H9 (cell line): Measurements from ENCODE around the gene RNASE9. TPM values are rescaled to one million over a fixed set of nuclear protein-coding genes. Genes with fewer than 3 reads are reported as not detected.

Experiments
- DNase-seq: peaks from one replicate; pipeline ENCODE4 v3.0.0-alpha.2; 2017
- H2AFZ ChIP-seq: one replicate; pipeline ENCODE4 v1.6.1; 2013; ENCODE audit warnings: mild to moderate bottlenecking, low read length, control low read depth, moderate library complexity
- H2AK5ac ChIP-seq: 2 replicates; pipeline ENCODE4 v1.6.1; 2013; ENCODE audit warnings: low read length, control low read depth, mixed read lengths; ENCODE audit not compliant: insufficient read length
- H2BK120ac ChIP-seq: one replicate; pipeline ENCODE4 v1.6.1; 2013; ENCODE audit warnings: low read depth, mild to moderate bottlenecking, low read length, control low read depth, inconsistent platforms; ENCODE audit not compliant: poor library complexity, severe bottlenecking
- H2BK12ac ChIP-seq: 2 replicates; pipeline ENCODE4 v1.6.1; 2013; ENCODE audit warnings: low read length, control low read depth, mixed read lengths, low read depth; ENCODE audit not compliant: insufficient read length
- H2BK15ac ChIP-seq: 2 replicates; pipeline ENCODE4 v1.6.1; 2013; ENCODE audit warnings: low read depth, low read length, control low read depth
- H2BK20ac ChIP-seq: one replicate; pipeline ENCODE4 v1.6.1; 2013; ENCODE audit warnings: low read depth, mild to moderate bottlenecking, low read length, control low read depth, inconsistent platforms; ENCODE audit not compliant: poor library complexity, severe bottlenecking
- H2BK5ac ChIP-seq: 2 replicates; pipeline ENCODE4 v1.6.1; 2013; ENCODE audit warnings: low read length, control low read depth, mixed read lengths; ENCODE audit not compliant: insufficient read length
- H3K14ac ChIP-seq: 2 replicates; pipeline ENCODE4 v1.6.1; 2013; ENCODE audit warnings: low read length, control low read depth; ENCODE audit not compliant: insufficient read depth
- H3K18ac ChIP-seq: 2 replicates; pipeline ENCODE4 v1.6.1; 2013; ENCODE audit warnings: low read depth, mild to moderate bottlenecking, mixed read lengths, low read length, control low read depth; ENCODE audit not compliant: insufficient read length
- H3K23ac ChIP-seq: 2 replicates; pipeline ENCODE4 v1.6.1; 2013; ENCODE audit warnings: low read length, control low read depth, mixed read lengths, low read depth; ENCODE audit not compliant: insufficient read length
- H3K23me2 ChIP-seq: 2 replicates; pipeline ENCODE4 v1.6.1; 2013; ENCODE audit warnings: low read depth, mild to moderate bottlenecking, mixed read lengths, low read length, control low read depth; ENCODE audit not compliant: insufficient read length, poor library complexity, severe bottlenecking
- H3K27ac ChIP-seq: 2 replicates; pipeline ENCODE4 v1.5.1; 2013; ENCODE audit warnings: low read length, control low read depth, mixed read lengths, low read depth; ENCODE audit not compliant: insufficient read length
- H3K27me3 ChIP-seq: 2 replicates; pipeline ENCODE4 v1.6.1; 2013; ENCODE audit warnings: low read length, control low read depth, inconsistent platforms; ENCODE audit not compliant: insufficient read depth
- H3K4ac ChIP-seq: 2 replicates; pipeline ENCODE4 v1.6.1; 2013; ENCODE audit warnings: low read depth, mild to moderate bottlenecking, control low read depth, inconsistent platforms, low read length, moderate library complexity
- H3K4me1 ChIP-seq: 2 replicates; pipeline ENCODE4 v1.6.1; 2013; ENCODE audit warnings: low read length, control low read depth, inconsistent platforms; ENCODE audit not compliant: insufficient read depth
- H3K4me2 ChIP-seq: 2 replicates; pipeline ENCODE4 v1.6.1; 2013; ENCODE audit warnings: low read length, control low read depth, mixed read lengths; ENCODE audit not compliant: insufficient read length, insufficient read depth
- H3K56ac ChIP-seq: 2 replicates; pipeline ENCODE4 v1.6.1; 2013; ENCODE audit warnings: low read depth, mild to moderate bottlenecking, mixed read lengths, low read length, control low read depth; ENCODE audit not compliant: insufficient read length
- H3K79me1 ChIP-seq: 2 replicates; pipeline ENCODE4 v1.6.1; 2013; ENCODE audit warnings: low read depth, mild to moderate bottlenecking, moderate library complexity, low read length, control low read depth, inconsistent platforms; ENCODE audit not compliant: insufficient read depth, poor library complexity, severe bottlenecking
- H3K79me2 ChIP-seq: 2 replicates; pipeline ENCODE4 v1.6.1; 2013; ENCODE audit warnings: low read length, control low read depth, inconsistent platforms; ENCODE audit not compliant: insufficient read depth
- H3K9ac ChIP-seq: 2 replicates; pipeline ENCODE4 v1.6.1; 2013; ENCODE audit warnings: low read length, control low read depth, mixed read lengths; ENCODE audit not compliant: insufficient read length; ENCODE audit errors: extremely low read depth
- H3K9me3 ChIP-seq: one replicate; pipeline ENCODE4 v1.6.1; 2013; ENCODE audit warnings: low read depth, low read length, inconsistent platforms; ENCODE audit not compliant: control insufficient read depth
- H3T11ph ChIP-seq: one replicate; pipeline ENCODE4 v1.6.1; 2013; ENCODE audit warnings: mild to moderate bottlenecking, low read length, control low read depth, inconsistent platforms
- H4K20me1 ChIP-seq: one replicate; pipeline ENCODE4 v1.6.1; 2013; ENCODE audit not compliant: control insufficient read depth, insufficient read length, insufficient read depth
- H4K5ac ChIP-seq: 2 replicates; pipeline ENCODE4 v1.6.1; 2013; ENCODE audit warnings: low read depth, mild to moderate bottlenecking, mixed read lengths, low read length, control low read depth; ENCODE audit not compliant: insufficient read length
- H4K8ac ChIP-seq: replicated peaks from 2 replicates; pipeline ENCODE4 v1.6.1; 2013; ENCODE audit warnings: low read length, control low read depth, mixed read lengths, low read depth; ENCODE audit not compliant: insufficient read length
- H4K91ac ChIP-seq: 2 replicates; pipeline ENCODE4 v1.6.1; 2013; ENCODE audit warnings: low read depth, mild to moderate bottlenecking, moderate library complexity, mixed read lengths, low read length, control low read depth; ENCODE audit not compliant: insufficient read length
- H3K27ac Mint-ChIP-seq, 3 experiments: 2 replicates in 2 of 3; 3 replicates in 1 of 3; pipeline ENCODE4 v1.8.0; 2020 to 2021; ENCODE audit warnings: mixed read lengths in 3 of 3, mild to moderate bottlenecking in 1 of 3, moderate library complexity in 1 of 3
- H3K27me3 Mint-ChIP-seq: 2 replicates; pipeline ENCODE4 v1.8.0; 2021; ENCODE audit warnings: low read depth, mild to moderate bottlenecking, moderate library complexity, mixed read lengths
- H3K36me3 Mint-ChIP-seq, 3 experiments: 2 replicates in 2 of 3; 3 replicates in 1 of 3; pipeline ENCODE4 v1.8.0; 2020 to 2021; ENCODE audit warnings: low read depth in 3 of 3, mixed read lengths in 3 of 3; ENCODE audit not compliant: insufficient read depth in 1 of 3
- H3K4me1 Mint-ChIP-seq, 2 experiments: 2 replicates each; pipeline ENCODE4 v1.8.0; 2020; ENCODE audit warnings: mixed read lengths in 2 of 2
- H3K4me3 Mint-ChIP-seq, 2 experiments: 2 replicates in 1 of 2; 3 replicates in 1 of 2; pipeline ENCODE4 v1.8.0; 2020 to 2021; ENCODE audit warnings: mild to moderate bottlenecking in 2 of 2, mixed read lengths in 2 of 2, moderate library complexity in 1 of 2
- H3K9me3 Mint-ChIP-seq, 2 experiments: 2 replicates in 1 of 2; 3 replicates in 1 of 2; pipeline ENCODE4 v1.8.0; 2020; ENCODE audit warnings: mild to moderate bottlenecking in 2 of 2, mixed read lengths in 2 of 2, moderate library complexity in 1 of 2
- WGBS: extraction: QIAGEN DNeasy Blood & Tissue Kit; methylation state at CpG from one replicate; pipeline ENCODE4 v1.1.7; 2013; ENCODE audit warnings: missing lambda C conversion rate, low lambda C conversion rate, mixed read lengths; ENCODE audit not compliant: insufficient read length; ENCODE audit errors: extremely low coverage; 5-methylcytosine and 5-hydroxymethylcytosine counted together
- total RNA-seq: library from RNA; stranded (reverse); gene quantifications from 2 replicates; pipeline ENCODE4 v1.2.1, GENCODE V29; 2021
- TF ChIP-seq, protein P1 (sequence below): fragments of 200-600 bp; sonication (generic); conservative IDR thresholded peaks from 3 replicates; pipeline ENCODE4 v1.8.0; 2021; ENCODE audit warnings: antibody characterized with exemption, mild to moderate bottlenecking

RNASE9 gene
- total RNA-seq, 1 experiment from 2014 or later, result not detected

- no peak overlapping the region for H2BK20ac ChIP-seq
These were observed 5.0 kb downstream of the RNASE9 start for GRCh38 chr14:20555845-20556244.

More at GRCh38 chr14:20555845-20556244, 5.0 kb downstream of the RNASE9 start:
- no peak overlapping the region for H3K4ac ChIP-seq
- H3K56ac ChIP-seq, result no peak overlapping the region
- H2AFZ ChIP-seq, result no peak overlapping the region
- H4K5ac ChIP-seq, result no peak overlapping the region
- no peak overlapping the region for H2BK12ac ChIP-seq
- no peak for DNase-seq
- H2BK15ac ChIP-seq, result no peak overlapping the region
- H3K27ac ChIP-seq, result no peak overlapping the region
- no peak overlapping the region for H3K18ac ChIP-seq
- H2AK5ac ChIP-seq, result no peak overlapping the region
- no peaks in the 10 kb centered on the region for H3K23me2 ChIP-seq
- Mint-ChIP-seq H3K36me3 (no peaks in the 10 kb centered on the region), H3K4me1 (peaks cover 40 to 41% of the 10 kb centered on the region in 2 experiments), H3K4me3 (no peak overlapping the region), H3K9me3 (no peaks in the 10 kb centered on the region), H3K27ac (no peak overlapping the region; a peak in 1 of 7 replicates), H3K27me3 (no peaks in the 10 kb centered on the region)
- H3T11ph ChIP-seq, result no peak overlapping the region
- no peaks in the 10 kb centered on the region for H3K27me3 ChIP-seq
- no peaks in the 10 kb centered on the region for H3K79me2 ChIP-seq
- no peak overlapping the region for H4K91ac ChIP-seq
- H3K14ac ChIP-seq, result no peak overlapping the region
- no peak overlapping the region for H4K8ac ChIP-seq
- no peak overlapping the region for H3K4me2 ChIP-seq
- TF ChIP-seq, protein P1, sequence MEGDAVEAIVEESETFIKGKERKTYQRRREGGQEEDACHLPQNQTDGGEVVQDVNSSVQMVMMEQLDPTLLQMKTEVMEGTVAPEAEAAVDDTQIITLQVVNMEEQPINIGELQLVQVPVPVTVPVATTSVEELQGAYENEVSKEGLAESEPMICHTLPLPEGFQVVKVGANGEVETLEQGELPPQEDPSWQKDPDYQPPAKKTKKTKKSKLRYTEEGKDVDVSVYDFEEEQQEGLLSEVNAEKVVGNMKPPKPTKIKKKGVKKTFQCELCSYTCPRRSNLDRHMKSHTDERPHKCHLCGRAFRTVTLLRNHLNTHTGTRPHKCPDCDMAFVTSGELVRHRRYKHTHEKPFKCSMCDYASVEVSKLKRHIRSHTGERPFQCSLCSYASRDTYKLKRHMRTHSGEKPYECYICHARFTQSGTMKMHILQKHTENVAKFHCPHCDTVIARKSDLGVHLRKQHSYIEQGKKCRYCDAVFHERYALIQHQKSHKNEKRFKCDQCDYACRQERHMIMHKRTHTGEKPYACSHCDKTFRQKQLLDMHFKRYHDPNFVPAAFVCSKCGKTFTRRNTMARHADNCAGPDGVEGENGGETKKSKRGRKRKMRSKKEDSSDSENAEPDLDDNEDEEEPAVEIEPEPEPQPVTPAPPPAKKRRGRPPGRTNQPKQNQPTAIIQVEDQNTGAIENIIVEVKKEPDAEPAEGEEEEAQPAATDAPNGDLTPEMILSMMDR, result no peak
- no peak overlapping the region for H3K23ac ChIP-seq
- H3K9ac ChIP-seq, result no peak overlapping the region
- H2BK120ac ChIP-seq, result no peak overlapping the region
- peaks cover 6% of the 10 kb centered on the region; the same call in 1 of the 2 replicates for H3K4me1 ChIP-seq
- no peaks in the 10 kb centered on the region for H3K79me1 ChIP-seq
- WGBS, result no CpG with 5 or more reads among the region's 3 CpGs
- no peaks in the 10 kb centered on the region for H4K20me1 ChIP-seq
- no peaks in the 10 kb centered on the region for H3K9me3 ChIP-seq
- H2BK5ac ChIP-seq, result no peak overlapping the region
